ENCODE results near the gene CYP2W1. TPM values are rescaled to one million over a fixed set of nuclear protein-coding genes. Genes with fewer than 3 reads are reported as not detected.

CYP2W1 gene
- total RNA-seq, 4 donors from 2014 or later: 0.41 to 0.95 TPM; not detected in 2

GRCh38 chr7:1012004-1012715 is 29.2 kb downstream of the CYP2W1 start:
- intact Hi-C loops (cut with DNase I; ENCODE audit: low total_unique reads): no loop called here

GRCh38 chr7:1012716-1013095 is 29.7 kb downstream of the CYP2W1 start:
- TF ChIP-seq CTCF (IDR thresholded peaks at IDR 0.05) (no peak), EP300 (IDR thresholded peaks at IDR 0.05; ENCODE audit: low read depth) (no peak), POLR2A (IDR thresholded peaks at IDR 0.05) (no peak), POLR2AphosphoS5 (IDR thresholded peaks at IDR 0.05) (no peak)
- Histone ChIP-seq H3K36me3 (no peaks in the 10 kb centered on the region), H3K9me3 (no peaks in the 10 kb centered on the region), H3K4me3 (no peak overlapping the region), H3K4me1 (no peaks in the 10 kb centered on the region), H3K27ac (no peak overlapping the region), H3K27me3 (no peaks in the 10 kb centered on the region)
- DNase-seq: no peak
- WGBS, 2 donors (ENCODE audit: low coverage in 1 of 2): 95% methylated on average over 28 of the region's 30 CpGs; no CpG with 5 or more reads in 1 of the 2 donors
- intact Hi-C loops (cut with DNase I; ENCODE audit: low total_unique reads): no loop called here
- in situ Hi-C loops (cut with MboI; ENCODE audit: low pct_ligation_motif_present in 1 of 4, low pct_unique_long_range_greater_than_20kb in 1 of 4, low sequenced_read_pairs in 3 of 4): no loop called here

More at GRCh38 chr7:1012004-1012715, 29.2 kb downstream of the CYP2W1 start:
- in situ Hi-C loops (cut with MboI; ENCODE audit: low pct_ligation_motif_present in 1 of 4, low pct_unique_long_range_greater_than_20kb in 1 of 4, low sequenced_read_pairs in 3 of 4): no loop called here
- H3K27ac ChIP-seq: no peak overlapping the region
- WGBS, 2 donors (ENCODE audit: low coverage in 1 of 2): 86% methylated on average over 31 of the region's 32 CpGs; no CpG with 5 or more reads in 1 of the 2 donors
- H3K9me3 ChIP-seq: no peaks in the 10 kb centered on the region
- no peak overlapping the region for H3K4me3 ChIP-seq
- DNase-seq: no peak
- H3K27me3 ChIP-seq: no peaks in the 10 kb centered on the region
- H3K36me3 ChIP-seq: no peaks in the 10 kb centered on the region
- TF ChIP-seq EP300 (IDR thresholded peaks at IDR 0.05; ENCODE audit: low read depth): no peak
- TF ChIP-seq CTCF (IDR thresholded peaks at IDR 0.05): no peak
- TF ChIP-seq POLR2AphosphoS5 (IDR thresholded peaks at IDR 0.05): no peak
- no peak for TF ChIP-seq POLR2A (IDR thresholded peaks at IDR 0.05)
- H3K4me1 ChIP-seq: no peaks in the 10 kb centered on the region

- Histone ChIP-seq H3K27me3 (no peaks in the 10 kb centered on the region), H3K4me3 (no peak overlapping the region), H3K9me3 (no peaks in the 10 kb centered on the region), H3K36me3 (no peaks in the 10 kb centered on the region), H3K27ac (no peak overlapping the region), H3K4me1 (no peaks in the 10 kb centered on the region)
- DNase-seq: no peak
- in situ Hi-C loops (cut with MboI; ENCODE audit: low pct_ligation_motif_present in 1 of 4, low pct_unique_long_range_greater_than_20kb in 1 of 4, low sequenced_read_pairs in 3 of 4): no loop called here
- intact Hi-C loops (cut with DNase I; ENCODE audit: low total_unique reads): no loop called here
- 80% methylated on average over 11 of the region's 11 CpGs; no CpG with 5 or more reads in 1 of the 2 donors for WGBS, 2 donors (ENCODE audit: low coverage in 1 of 2)
- no peak for TF ChIP-seq POLR2A (IDR thresholded peaks at IDR 0.05)
- TF ChIP-seq CTCF (IDR thresholded peaks at IDR 0.05): no peak
- TF ChIP-seq EP300 (IDR thresholded peaks at IDR 0.05; ENCODE audit: low read depth): no peak
- TF ChIP-seq POLR2AphosphoS5 (IDR thresholded peaks at IDR 0.05): no peak
Measured at GRCh38 chr7:1013581-1013980, 30.6 kb downstream of the CYP2W1 start.

- Histone ChIP-seq H3K4me1 (no peaks in the 10 kb centered on the region), H3K9me3 (no peaks in the 10 kb centered on the region), H3K4me3 (no peak overlapping the region), H3K36me3 (no peaks in the 10 kb centered on the region), H3K27ac (no peak overlapping the region), H3K27me3 (no peaks in the 10 kb centered on the region)
- intact Hi-C loops (cut with DNase I; ENCODE audit: low total_unique reads) (no loop called here), in situ Hi-C loops (cut with MboI; ENCODE audit: low pct_ligation_motif_present in 1 of 4, low pct_unique_long_range_greater_than_20kb in 1 of 4, low sequenced_read_pairs in 3 of 4) (no loop called here)
- WGBS, 2 donors (ENCODE audit: low coverage in 1 of 2): 76% methylated on average over 18 of the region's 20 CpGs; no CpG with 5 or more reads in 1 of the 2 donors
- no peak for TF ChIP-seq POLR2A (IDR thresholded peaks at IDR 0.05)
- TF ChIP-seq CTCF (IDR thresholded peaks at IDR 0.05): no peak
- no peak for TF ChIP-seq POLR2AphosphoS5 (IDR thresholded peaks at IDR 0.05)
- TF ChIP-seq EP300 (IDR thresholded peaks at IDR 0.05; ENCODE audit: low read depth): no peak
- no peak for DNase-seq
Measured at GRCh38 chr7:1014681-1015080, 31.7 kb downstream of the CYP2W1 start.

Data from transverse colon (tissue), 4 donors.